Mesothelial cell of epicardium (in vitro differentiated cells): ENCODE data around the gene PCDHB5. TPM values are rescaled to one million over a fixed set of nuclear protein-coding genes. Genes with fewer than 3 reads are reported as not detected.
"Not testable (repeated sequence)": the region's sequence is repeated elsewhere in the genome, so short reads cannot be mapped to it uniquely, and the experiment has no call there.

Experiments
- DNase-seq, 2 experiments: peaks; one replicate each; pipeline ENCODE4 v3.0.0; 2021; ENCODE audit warnings: low spot score in 2 of 2; ENCODE audit not compliant: unreplicated experiment in 2 of 2
- H3K27ac Mint-ChIP-seq: 2 replicates; pipeline ENCODE4 v1.8.0; 2021; ENCODE audit warnings: mixed read lengths
- H3K27me3 Mint-ChIP-seq: 2 replicates; pipeline ENCODE4 v1.8.0; 2021; ENCODE audit warnings: low read depth, mixed read lengths
- H3K36me3 Mint-ChIP-seq: 2 replicates; pipeline ENCODE4 v1.8.0; 2021; ENCODE audit warnings: mixed read lengths
- H3K4me1 Mint-ChIP-seq: 2 replicates; pipeline ENCODE4 v1.8.0; 2021; ENCODE audit warnings: mixed read lengths
- H3K4me3 Mint-ChIP-seq: 2 replicates; pipeline ENCODE4 v1.8.0; 2021; ENCODE audit warnings: mild to moderate bottlenecking, moderate library complexity, mixed read lengths
- H3K9me3 Mint-ChIP-seq: 2 replicates; pipeline ENCODE4 v1.8.0; 2021; ENCODE audit warnings: mixed read lengths
- total RNA-seq: library from RNA; stranded (reverse); gene quantifications from 3 replicates; pipeline ENCODE4 v1.2.1, GENCODE V29; 2021
- TF ChIP-seq, protein P1 (sequence below): fragments of 200-600 bp; sonication (generic); IDR thresholded peaks from one replicate; pipeline ENCODE4 v1.5.0; 2021; ENCODE audit warnings: antibody characterized with exemption; ENCODE audit not compliant: unreplicated experiment

PCDHB5 gene
- total RNA-seq, 1 donor from 2014 or later = 6.0 TPM

- TF ChIP-seq, protein P1, sequence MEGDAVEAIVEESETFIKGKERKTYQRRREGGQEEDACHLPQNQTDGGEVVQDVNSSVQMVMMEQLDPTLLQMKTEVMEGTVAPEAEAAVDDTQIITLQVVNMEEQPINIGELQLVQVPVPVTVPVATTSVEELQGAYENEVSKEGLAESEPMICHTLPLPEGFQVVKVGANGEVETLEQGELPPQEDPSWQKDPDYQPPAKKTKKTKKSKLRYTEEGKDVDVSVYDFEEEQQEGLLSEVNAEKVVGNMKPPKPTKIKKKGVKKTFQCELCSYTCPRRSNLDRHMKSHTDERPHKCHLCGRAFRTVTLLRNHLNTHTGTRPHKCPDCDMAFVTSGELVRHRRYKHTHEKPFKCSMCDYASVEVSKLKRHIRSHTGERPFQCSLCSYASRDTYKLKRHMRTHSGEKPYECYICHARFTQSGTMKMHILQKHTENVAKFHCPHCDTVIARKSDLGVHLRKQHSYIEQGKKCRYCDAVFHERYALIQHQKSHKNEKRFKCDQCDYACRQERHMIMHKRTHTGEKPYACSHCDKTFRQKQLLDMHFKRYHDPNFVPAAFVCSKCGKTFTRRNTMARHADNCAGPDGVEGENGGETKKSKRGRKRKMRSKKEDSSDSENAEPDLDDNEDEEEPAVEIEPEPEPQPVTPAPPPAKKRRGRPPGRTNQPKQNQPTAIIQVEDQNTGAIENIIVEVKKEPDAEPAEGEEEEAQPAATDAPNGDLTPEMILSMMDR = no peak
- no peak for DNase-seq
- no peaks in the 10 kb centered on the region for H3K27me3 Mint-ChIP-seq
- peaks cover 34% of the 10 kb centered on the region for H3K36me3 Mint-ChIP-seq
- no peak overlapping the region for H3K27ac Mint-ChIP-seq
- no peaks in the 10 kb centered on the region for H3K4me1 Mint-ChIP-seq
- H3K4me3 Mint-ChIP-seq = no peak overlapping the region
- H3K9me3 Mint-ChIP-seq = peaks cover 40% of the 10 kb centered on the region
These were observed 45.3 kb downstream of the PCDHB5 start for GRCh38 chr5:141180313-141180712.

GRCh38 chr5:141182248-141182647 is 47.2 kb downstream of the PCDHB5 start, which contains the start of gene PCDHB16:
Gene PCDHB16 (plus strand): TSS chr5:141182387. CDS start chr5:141182560, 173 bp downstream.
- Mint-ChIP-seq H3K4me3 (peak within 1 kb of the TSS; percentile 88), H3K9me3 (peaks cover 53% of the 10 kb centered on the region)

GRCh38 chr5:141184117-141184855 is 49.3 kb downstream of the PCDHB5 start:
- Mint-ChIP-seq H3K9me3 (peaks cover 64% of the 10 kb centered on the region), H3K4me3 (peak overlapping the region; percentile 41), H3K36me3 (peaks cover 59% of the 10 kb centered on the region)
- not testable (repeated sequence) for H3K27me3 Mint-ChIP-seq, DNase-seq, H3K27ac Mint-ChIP-seq, H3K4me1 Mint-ChIP-seq

More at GRCh38 chr5:141182248-141182647, 47.2 kb downstream of the PCDHB5 start, which contains the start of gene PCDHB16:
- Mint-ChIP-seq H3K36me3 (peaks cover 48% of the 10 kb centered on the region), H3K27ac (peak within 1 kb of the TSS; percentile 95), H3K4me1 (no peaks in the 10 kb centered on the region), H3K27me3 (no peaks in the 10 kb centered on the region)
- DNase-seq = peak; percentile 46 to 70
- TF ChIP-seq, protein P1 = no peak

DNA sequence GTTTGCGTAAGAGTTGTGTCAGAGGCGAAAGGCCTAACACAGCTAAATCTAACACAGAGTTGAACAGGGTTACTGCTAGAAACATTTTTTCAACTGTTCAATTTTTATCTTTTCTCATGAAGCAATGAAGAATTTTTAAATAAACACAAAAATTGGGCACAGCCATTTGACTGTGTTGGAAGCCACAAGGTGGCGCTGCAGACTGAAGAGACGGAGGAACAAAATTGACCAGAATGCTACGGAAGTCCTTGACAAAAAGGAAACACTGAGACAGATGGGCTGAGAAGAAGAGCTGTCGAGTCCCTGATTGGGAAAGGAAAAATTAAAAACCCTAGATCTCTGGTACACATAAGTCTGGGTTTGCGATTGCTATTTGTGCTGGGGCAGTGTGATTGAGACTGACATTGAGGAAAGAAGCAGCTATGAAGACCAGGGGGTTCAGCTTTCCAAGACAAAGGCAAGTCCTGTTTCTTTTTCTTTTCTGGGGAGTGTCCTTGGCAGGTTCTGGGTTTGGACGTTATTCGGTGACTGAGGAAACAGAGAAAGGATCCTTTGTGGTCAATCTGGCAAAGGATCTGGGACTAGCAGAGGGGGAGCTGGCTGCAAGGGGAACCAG is 52.0 kb downstream of the PCDHB5 start, which contains the start of gene PCDHB9:
Gene PCDHB9 (plus strand): TSS at position 265 of the 616 bp plus-strand sequence. CDS start 158 bp downstream, at position 423.
- no peaks in the 10 kb centered on the region for H3K27me3 Mint-ChIP-seq
- TF ChIP-seq, protein P1 = peak; percentile 60
- peak within 1 kb of the TSS; percentile 59 for H3K4me3 Mint-ChIP-seq
- peaks cover 66% of the 10 kb centered on the region for H3K9me3 Mint-ChIP-seq
- H3K27ac Mint-ChIP-seq = peak within 1 kb of the TSS; percentile 48
- DNase-seq = no peak
- H3K36me3 Mint-ChIP-seq = peaks cover 66% of the 10 kb centered on the region
- no peaks in the 10 kb centered on the region for H3K4me1 Mint-ChIP-seq

Other genes starting within 250 kb of the PCDHB5 start
- 9.2 to 10.1 TPM (median 9.7 TPM) in 3 replicates for gene PCDHAC1, start 208.9 kb upstream of the PCDHB5 start, total RNA-seq
- gene PCDHAC2, start 168.7 kb upstream of the PCDHB5 start, total RNA-seq = 12.1 to 12.7 TPM (median 12.4 TPM) in 3 replicates
- 0.16 to 0.18 TPM (median 0.16 TPM) in 3 replicates for gene PCDHB1, start 83.8 kb upstream of the PCDHB5 start, total RNA-seq
- 116 to 127 TPM (median 118 TPM) in 3 replicates for gene PCDHB2, start 40.6 kb upstream of the PCDHB5 start, total RNA-seq
- gene PCDHB3, start 34.7 kb upstream of the PCDHB5 start, total RNA-seq = 19.2 to 21.6 TPM (median 19.8 TPM) in 3 replicates
- 7.9 to 8.6 TPM (median 8.0 TPM) in 3 replicates for gene PCDHB4, start 13.4 kb upstream of the PCDHB5 start, total RNA-seq
- 1.8 to 2.1 TPM (median 2.1 TPM) in 3 replicates for gene PCDHB6, start 14.9 kb downstream of the PCDHB5 start, total RNA-seq
- gene PCDHB7, start 37.4 kb downstream of the PCDHB5 start, total RNA-seq = 1.4 to 1.8 TPM (median 1.6 TPM) in 3 replicates
- 2.3 to 2.4 TPM (median 2.4 TPM) in 3 replicates for gene PCDHB8, start 42.6 kb downstream of the PCDHB5 start, total RNA-seq
- 23.5 to 24.6 TPM (median 24.4 TPM) in 3 replicates for gene PCDHB16, start 47.2 kb downstream of the PCDHB5 start, total RNA-seq
- gene PCDHB9, start 52.0 kb downstream of the PCDHB5 start, total RNA-seq = 14.5 to 16.0 TPM (median 15.1 TPM) in 3 replicates
- 10.8 to 11.9 TPM (median 11.7 TPM) in 3 replicates for gene PCDHB10, start 57.1 kb downstream of the PCDHB5 start, total RNA-seq
- 6.1 to 6.6 TPM (median 6.4 TPM) in 3 replicates for gene PCDHB11, start 64.4 kb downstream of the PCDHB5 start, total RNA-seq
- gene PCDHB12, start 73.5 kb downstream of the PCDHB5 start, total RNA-seq = 5.8 to 6.4 TPM (median 6.1 TPM) in 3 replicates
- gene PCDHB13, start 78.7 kb downstream of the PCDHB5 start, total RNA-seq = 7.8 to 8.0 TPM (median 8.0 TPM) in 3 replicates
- gene PCDHB14, start 88.1 kb downstream of the PCDHB5 start, total RNA-seq = 7.1 to 8.6 TPM (median 7.7 TPM) in 3 replicates
- gene PCDHB15, start 110.2 kb downstream of the PCDHB5 start, total RNA-seq = 2.2 to 2.4 TPM (median 2.3 TPM) in 3 replicates
- gene SLC25A2, start 168.8 kb downstream of the PCDHB5 start, total RNA-seq = 1.3 to 1.6 TPM (median 1.6 TPM) in 3 replicates
- gene TAF7, start 185.6 kb downstream of the PCDHB5 start, total RNA-seq = 97.2 to 103 TPM (median 99.6 TPM) in 3 replicates
- gene PCDHGA1, start 195.3 kb downstream of the PCDHB5 start, total RNA-seq = 0.22 to 0.47 TPM (median 0.34 TPM) in 3 replicates
- gene PCDHGA2, start 203.6 kb downstream of the PCDHB5 start, total RNA-seq = 0.11 to 0.33 TPM (median 0.32 TPM) in 3 replicates
- 0.07 to 0.16 TPM (median 0.13 TPM) in 3 replicates for gene PCDHGA3, start 208.6 kb downstream of the PCDHB5 start, total RNA-seq
- gene PCDHGB1, start 214.9 kb downstream of the PCDHB5 start, total RNA-seq = 1.7 to 2.0 TPM (median 2.0 TPM) in 3 replicates
- 0.86 to 1.2 TPM (median 1.1 TPM) in 3 replicates for gene PCDHGA4, start 219.8 kb downstream of the PCDHB5 start, total RNA-seq
- 0.86 to 1.3 TPM (median 1.2 TPM) in 3 replicates for gene PCDHGB2, start 224.8 kb downstream of the PCDHB5 start, total RNA-seq
- gene PCDHGA5, start 229.0 kb downstream of the PCDHB5 start, total RNA-seq = 0.51 to 0.66 TPM (median 0.52 TPM) in 3 replicates
- 0.59 to 0.74 TPM (median 0.64 TPM) in 3 replicates for gene PCDHGB3, start 235.0 kb downstream of the PCDHB5 start, total RNA-seq
- 0.25 to 0.60 TPM (median 0.57 TPM) in 3 replicates for gene PCDHGA6, start 238.7 kb downstream of the PCDHB5 start, total RNA-seq
- gene PCDHGA7, start 247.5 kb downstream of the PCDHB5 start, total RNA-seq = 0.33 to 0.43 TPM (median 0.38 TPM) in 3 replicates